Liver (tissue), 9 donors: Measurements from ENCODE around the gene GPBP1. TPM values are rescaled to one million over a fixed set of nuclear protein-coding genes. Genes with fewer than 3 reads are reported as not detected.

Experiments used
- DNase-seq: peaks from one replicate; pipeline ENCODE4 v3.0.0-alpha.2; 2017; ENCODE audit warnings: low spot score
- H3K27ac ChIP-seq, 2 donors: one replicate each; pipeline ENCODE4 v1.7.0; 2013; ENCODE audit warnings: inconsistent platforms in 2 of 2, low read length in 2 of 2, control low read depth in 1 of 2, low read depth in 1 of 2, mild to moderate bottlenecking in 1 of 2
- H3K27me3 ChIP-seq, 4 donors: one replicate each; pipeline versions ENCODE4 v1.6.1 to v1.7.0; 2013; ENCODE audit warnings: low read length in 3 of 4, inconsistent platforms in 1 of 4, mild to moderate bottlenecking in 1 of 4, moderate library complexity in 1 of 4; ENCODE audit not compliant: control insufficient read depth in 4 of 4, insufficient read depth in 4 of 4
- H3K36me3 ChIP-seq, 4 donors: one replicate each; pipeline versions ENCODE4 v1.6.1 to v1.7.0; 2013; ENCODE audit warnings: low read length in 3 of 4, mild to moderate bottlenecking in 3 of 4, low read depth in 1 of 4, moderate library complexity in 1 of 4; ENCODE audit not compliant: control insufficient read depth in 4 of 4, insufficient read depth in 3 of 4
- H3K4me1 ChIP-seq, 4 donors: one replicate each; pipeline versions ENCODE4 v1.6.1 to v1.7.0; 2013; ENCODE audit warnings: low read length in 3 of 4, mild to moderate bottlenecking in 3 of 4, moderate library complexity in 1 of 4; ENCODE audit not compliant: control insufficient read depth in 4 of 4, insufficient read depth in 4 of 4
- H3K4me3 ChIP-seq, 3 donors: one replicate each; pipeline versions ENCODE4 v1.6.1 to v1.7.0; 2013; ENCODE audit warnings: low read length in 3 of 3, control low read depth in 1 of 3, low read depth in 1 of 3, mild to moderate bottlenecking in 1 of 3
- H3K9ac ChIP-seq, 2 donors: one replicate each; pipeline ENCODE4 v1.7.0; 2013; ENCODE audit warnings: low read length in 2 of 2, mild to moderate bottlenecking in 2 of 2, moderate library complexity in 2 of 2, control low read depth in 1 of 2, low read depth in 1 of 2
- H3K9me3 ChIP-seq, 4 donors: one replicate each; pipeline versions ENCODE4 v1.6.1 to v1.7.0; 2013; ENCODE audit warnings: low read length in 3 of 4; ENCODE audit not compliant: control insufficient read depth in 4 of 4
- ATF3 ChIP-seq: IDR thresholded peaks from 2 replicates; pipeline ENCODE4 v1.6.1; 2016; ENCODE audit warnings: antibody characterized with exemption
- CTCF ChIP-seq: fragments of 150-350 bp; IDR thresholded peaks from 2 replicates; pipeline ENCODE4 v1.5.1; 2017; ENCODE audit warnings: improper control_type of control experiment, low read depth, low read length; ENCODE audit not compliant: missing input control
- EGR1 ChIP-seq, 2 donors: IDR thresholded peaks; 2 replicates each; pipeline ENCODE4 v1.6.1; 2016 to 2018; ENCODE audit warnings: antibody characterized with exemption in 2 of 2, low read depth in 2 of 2
- FOXA1 ChIP-seq: IDR thresholded peaks from 2 replicates; pipeline ENCODE4 v1.6.1; 2016; ENCODE audit warnings: antibody characterized with exemption
- FOXA2 ChIP-seq: IDR thresholded peaks from 2 replicates; pipeline ENCODE4 v1.6.1; 2016; ENCODE audit warnings: antibody characterized with exemption
- GABPA ChIP-seq, 2 donors: IDR thresholded peaks in 1 of 2; conservative IDR thresholded peaks in 1 of 2; 2 replicates each; pipeline ENCODE4 v1.6.1; 2016; ENCODE audit warnings: antibody characterized with exemption in 2 of 2, mild to moderate bottlenecking in 1 of 2, moderate library complexity in 1 of 2
- HNF4A ChIP-seq, 2 donors: conservative IDR thresholded peaks; 2 replicates each; pipeline ENCODE4 v1.6.1; 2016; ENCODE audit warnings: antibody characterized with exemption in 2 of 2, mild to moderate bottlenecking in 2 of 2
- HNF4G ChIP-seq: IDR thresholded peaks from 2 replicates; pipeline ENCODE4 v1.6.1; 2016; ENCODE audit warnings: antibody characterized with exemption
- JUND ChIP-seq, 2 donors: IDR thresholded peaks; 2 replicates each; pipeline ENCODE4 v1.6.1; 2016; ENCODE audit warnings: antibody characterized with exemption in 2 of 2
- MAX ChIP-seq: IDR thresholded peaks from 2 replicates; pipeline ENCODE4 v1.6.1; 2016; ENCODE audit warnings: antibody characterized with exemption
- NR2F2 ChIP-seq: IDR thresholded peaks from 2 replicates; pipeline ENCODE4 v1.6.1; 2016; ENCODE audit warnings: antibody characterized with exemption
- RAD21 ChIP-seq, 2 donors: IDR thresholded peaks; 2 replicates each; pipeline ENCODE4 v1.6.1; 2016; ENCODE audit warnings: antibody characterized with exemption in 2 of 2, mild to moderate bottlenecking in 2 of 2
- REST ChIP-seq: IDR thresholded peaks from 2 replicates; pipeline ENCODE4 v1.6.1; 2016; ENCODE audit warnings: antibody characterized with exemption, mild to moderate bottlenecking
- RXRA ChIP-seq, 2 donors: IDR thresholded peaks; 2 replicates each; pipeline ENCODE4 v1.6.1; 2017 to 2018; ENCODE audit warnings: antibody characterized with exemption in 2 of 2, mild to moderate bottlenecking in 1 of 2
- SP1 ChIP-seq: IDR thresholded peaks from 2 replicates; pipeline ENCODE4 v1.6.1; 2018; ENCODE audit warnings: antibody characterized with exemption, mild to moderate bottlenecking
- TAF1 ChIP-seq: conservative IDR thresholded peaks from 2 replicates; pipeline ENCODE4 v1.6.1; 2016; ENCODE audit warnings: antibody characterized with exemption, mild to moderate bottlenecking
- YY1 ChIP-seq: IDR thresholded peaks from 2 replicates; pipeline ENCODE4 v1.6.1; 2016; ENCODE audit warnings: antibody characterized with exemption, mild to moderate bottlenecking
- WGBS: extraction: QIAGEN DNeasy Blood & Tissue Kit; methylation state at CpG from one replicate; pipeline ENCODE4 v1.1.7; 2013; 5-methylcytosine and 5-hydroxymethylcytosine counted together
- polyA plus RNA-seq, 2 donors: library from polyadenylated mRNA; stranded (reverse) in 1 of 2; unstranded in 1 of 2; fragments of 200-250 nt in 1 of 2; fragments of >200 nt in 1 of 2; fragmentation: Nextera tagmentation in 1 of 2; extraction: Ambion mirVana in 1 of 2; gene quantifications; one replicate each; pipeline versions ENCODE4 v1.2.1 to v1.2.3, GENCODE V29; 2013 to 2015
- total RNA-seq, 2 donors: library from RNA; depleted of rRNA; stranded (reverse); fragments of >200 nt; gene quantifications; one replicate each; pipeline ENCODE4 v1.2.3, GENCODE V29; 2014
- TF ChIP-seq, protein P1 (sequence below): IDR thresholded peaks from 2 replicates; pipeline ENCODE4 v1.6.1; 2016; ENCODE audit warnings: antibody characterized with exemption
- donor health status: healthy.
- donor health status: healthy.
- donor health status: healthy.
- donor health status: healthy.
- donor health status: healthy.

Gene GPBP1
- total and polyA plus RNA-seq, 4 donors: 13.6 to 30.8 (median 24.6) TPM

DNA sequence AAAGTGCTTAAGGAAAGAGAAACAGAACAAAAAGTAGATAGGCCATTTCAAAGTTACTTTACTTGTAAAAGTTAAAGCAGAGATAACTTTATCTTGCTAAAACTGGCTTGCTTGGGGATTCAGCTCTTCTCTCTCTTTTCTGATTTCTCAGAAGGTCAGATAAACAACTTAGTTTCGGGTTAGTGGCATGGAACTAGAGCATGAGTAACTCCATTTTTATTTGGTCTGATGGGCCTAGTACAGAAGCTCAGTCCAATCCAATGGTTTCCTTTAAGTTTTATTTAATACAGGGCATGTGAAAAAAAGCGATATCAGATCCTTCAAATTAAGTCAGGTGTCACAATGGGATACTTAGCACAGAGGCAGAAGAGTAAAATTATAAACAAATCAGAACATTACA is 18.8 kb upstream of the GPBP1 start:
- no peak overlapping the region for H3K9ac ChIP-seq
- 92% methylated on average over 2 of the region's 2 CpGs for WGBS
- H3K9me3 ChIP-seq: peaks cover 0 to 7% (median 3%) of the 10 kb centered on the region in 4 donors
- no peak for DNase-seq
- H3K4me1 ChIP-seq: no peaks in the 10 kb centered on the region
- H3K4me3 ChIP-seq: no peak overlapping the region
- H3K27ac ChIP-seq: no peak overlapping the region
- no peak for TF ChIP-seq GABPA (IDR thresholded peaks at IDR 0.05 in 1 of 2, conservative IDR thresholded peaks at IDR 0.05 in 1 of 2)
- TF ChIP-seq CTCF: no peak
- TF ChIP-seq HNF4G: no peak
- TF ChIP-seq EGR1 (IDR thresholded peaks at IDR 0.05; ENCODE audit: low read depth in 2 of 2): no peak
- TF ChIP-seq NR2F2: no peak
- no peak for TF ChIP-seq SP1
- no peak for TF ChIP-seq FOXA2
- TF ChIP-seq ATF3: no peak
- no peak for TF ChIP-seq JUND (IDR thresholded peaks at IDR 0.05)
- TF ChIP-seq YY1: no peak
- H3K36me3 ChIP-seq: no peaks in the 10 kb centered on the region
- H3K27me3 ChIP-seq: no peaks in the 10 kb centered on the region

- 84% methylated on average over 2 of the region's 2 CpGs for WGBS
- TF ChIP-seq GABPA (IDR thresholded peaks at IDR 0.05 in 1 of 2, conservative IDR thresholded peaks at IDR 0.05 in 1 of 2) (no peak), RXRA (IDR thresholded peaks at IDR 0.05) (no peak), CTCF (no peak), NR2F2 (no peak), EGR1 (IDR thresholded peaks at IDR 0.05; ENCODE audit: low read depth in 2 of 2) (no peak), YY1 (no peak), ATF3 (no peak), SP1 (no peak), FOXA1 (no peak), RAD21 (IDR thresholded peaks at IDR 0.05) (no peak), REST (no peak), FOXA2 (no peak), TAF1 (no peak), HNF4G (no peak), HNF4A (conservative IDR thresholded peaks at IDR 0.05) (no peak), MAX (no peak), JUND (IDR thresholded peaks at IDR 0.05) (no peak)
- TF ChIP-seq, protein P1, sequence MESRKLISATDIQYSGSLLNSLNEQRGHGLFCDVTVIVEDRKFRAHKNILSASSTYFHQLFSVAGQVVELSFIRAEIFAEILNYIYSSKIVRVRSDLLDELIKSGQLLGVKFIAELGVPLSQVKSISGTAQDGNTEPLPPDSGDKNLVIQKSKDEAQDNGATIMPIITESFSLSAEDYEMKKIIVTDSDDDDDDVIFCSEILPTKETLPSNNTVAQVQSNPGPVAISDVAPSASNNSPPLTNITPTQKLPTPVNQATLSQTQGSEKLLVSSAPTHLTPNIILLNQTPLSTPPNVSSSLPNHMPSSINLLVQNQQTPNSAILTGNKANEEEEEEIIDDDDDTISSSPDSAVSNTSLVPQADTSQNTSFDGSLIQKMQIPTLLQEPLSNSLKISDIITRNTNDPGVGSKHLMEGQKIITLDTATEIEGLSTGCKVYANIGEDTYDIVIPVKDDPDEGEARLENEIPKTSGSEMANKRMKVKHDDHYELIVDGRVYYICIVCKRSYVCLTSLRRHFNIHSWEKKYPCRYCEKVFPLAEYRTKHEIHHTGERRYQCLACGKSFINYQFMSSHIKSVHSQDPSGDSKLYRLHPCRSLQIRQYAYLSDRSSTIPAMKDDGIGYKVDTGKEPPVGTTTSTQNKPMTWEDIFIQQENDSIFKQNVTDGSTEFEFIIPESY: no peak
These were observed 16.7 kb upstream of the GPBP1 start for GRCh38 chr5:57157131-57157530.

More at GRCh38 chr5:57157131-57157530, 16.7 kb upstream of the GPBP1 start:
- Histone ChIP-seq H3K36me3 (no peaks in the 10 kb centered on the region), H3K27ac (no peak overlapping the region), H3K9me3 (peaks cover 0 to 7% (median 3%) of the 10 kb centered on the region in 4 donors), H3K9ac (no peak overlapping the region), H3K27me3 (no peaks in the 10 kb centered on the region), H3K4me1 (no peaks in the 10 kb centered on the region), H3K4me3 (no peak overlapping the region)
- no peak for DNase-seq
